Measurements from ENCODE around the gene GAB2. TPM values are rescaled to one million over a fixed set of nuclear protein-coding genes. Genes with fewer than 3 reads are reported as not detected.

GAB2 gene
- polyA plus RNA-seq, 1 experiment: 8.7 TPM

DNA sequence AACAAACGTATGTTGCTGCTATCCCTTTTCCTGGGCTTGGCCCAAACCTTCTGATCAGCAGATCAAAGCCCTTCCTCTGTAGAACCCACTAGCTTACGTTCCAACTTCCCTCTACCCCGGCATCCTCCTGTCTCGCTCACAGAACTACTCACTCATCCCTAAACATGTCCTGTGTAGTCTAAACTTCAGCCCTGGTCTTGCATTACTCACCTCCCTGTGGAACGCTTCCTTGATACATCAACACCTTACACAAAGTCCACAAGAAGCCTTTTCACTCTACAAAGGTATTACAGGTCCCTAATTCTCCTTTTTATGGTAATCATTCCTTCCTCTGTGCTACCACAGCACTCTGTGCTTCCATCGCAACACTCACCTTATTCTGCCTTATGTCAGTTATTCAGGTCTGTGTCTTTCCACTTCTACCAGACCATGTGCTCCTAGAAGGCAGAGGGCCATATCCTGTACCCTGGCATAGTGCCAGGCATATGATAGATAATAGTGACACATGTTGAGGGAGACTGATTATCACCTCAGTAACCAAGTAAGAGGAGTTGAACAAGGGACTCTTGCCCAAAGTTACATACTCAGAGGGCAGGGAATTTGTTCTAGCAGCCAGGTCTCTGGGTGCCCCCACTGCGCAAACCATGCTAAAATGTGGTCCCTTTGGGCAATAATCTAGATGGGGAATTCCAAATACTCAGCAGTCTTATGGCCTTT is 187.3 kb downstream of the GAB2 start:
- CTCF ChIA-PET: interaction anchor here (1.1 kb wide), 1 partner anchor 190 kb away, joined by 3 read pairs; no protein-coding TSS in a partner anchor
- H3K27me3 ChIP-seq (ENCODE audit: control insufficient read depth, insufficient read depth, low read length): no peaks in the 10 kb centered on the region
- H3K4me3 ChIP-seq (ENCODE audit: low read depth, low read length): no peak overlapping the region
- POLR2A ChIA-PET: no interaction called here
- TF ChIP-seq, protein P1, sequence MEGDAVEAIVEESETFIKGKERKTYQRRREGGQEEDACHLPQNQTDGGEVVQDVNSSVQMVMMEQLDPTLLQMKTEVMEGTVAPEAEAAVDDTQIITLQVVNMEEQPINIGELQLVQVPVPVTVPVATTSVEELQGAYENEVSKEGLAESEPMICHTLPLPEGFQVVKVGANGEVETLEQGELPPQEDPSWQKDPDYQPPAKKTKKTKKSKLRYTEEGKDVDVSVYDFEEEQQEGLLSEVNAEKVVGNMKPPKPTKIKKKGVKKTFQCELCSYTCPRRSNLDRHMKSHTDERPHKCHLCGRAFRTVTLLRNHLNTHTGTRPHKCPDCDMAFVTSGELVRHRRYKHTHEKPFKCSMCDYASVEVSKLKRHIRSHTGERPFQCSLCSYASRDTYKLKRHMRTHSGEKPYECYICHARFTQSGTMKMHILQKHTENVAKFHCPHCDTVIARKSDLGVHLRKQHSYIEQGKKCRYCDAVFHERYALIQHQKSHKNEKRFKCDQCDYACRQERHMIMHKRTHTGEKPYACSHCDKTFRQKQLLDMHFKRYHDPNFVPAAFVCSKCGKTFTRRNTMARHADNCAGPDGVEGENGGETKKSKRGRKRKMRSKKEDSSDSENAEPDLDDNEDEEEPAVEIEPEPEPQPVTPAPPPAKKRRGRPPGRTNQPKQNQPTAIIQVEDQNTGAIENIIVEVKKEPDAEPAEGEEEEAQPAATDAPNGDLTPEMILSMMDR (IDR thresholded peaks at IDR 0.05; ENCODE audit: low read depth, low read length): no peak
- H3K9me3 ChIP-seq (ENCODE audit: control insufficient read depth, insufficient read depth, low read length): no peaks in the 10 kb centered on the region
- H3K27ac ChIP-seq (ENCODE audit: low read depth, low read length): no peak overlapping the region
- DNase-seq (ENCODE audit: low read depth, low spot score): no peak

DNA sequence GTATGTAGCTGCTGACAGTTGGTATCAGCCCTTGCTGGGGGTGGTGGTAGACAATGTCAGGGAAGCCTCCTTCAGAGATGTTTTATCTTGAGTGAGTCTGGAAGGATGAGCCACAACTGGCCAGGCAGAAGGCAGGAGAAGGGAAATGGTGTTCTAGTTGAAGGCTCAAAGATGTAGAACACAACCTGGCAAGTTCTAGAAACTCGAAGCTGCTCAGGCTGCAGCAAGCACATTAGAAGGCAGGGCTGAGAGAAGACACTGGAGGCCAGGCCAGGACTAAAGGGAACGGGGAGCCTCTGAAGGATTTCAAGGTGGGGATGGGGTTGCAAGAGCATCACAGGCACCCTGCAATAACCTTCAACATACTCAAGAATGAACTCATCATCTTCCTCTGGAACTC is 188.5 kb downstream of the GAB2 start:
- H3K4me3 ChIP-seq (ENCODE audit: low read depth, low read length): no peak overlapping the region
- TF ChIP-seq, protein P1 (IDR thresholded peaks at IDR 0.05; ENCODE audit: low read depth, low read length): no peak
- ChIA-PET CTCF (interaction anchor here (1.1 to 6.5 kb wide), 3 partner anchors 187 to 337 kb away, joined by 3 to 89 read pairs (median 17); no protein-coding TSS in a partner anchor), POLR2A (no interaction called here)
- no peak for DNase-seq (ENCODE audit: low read depth, low spot score)
- H3K27me3 ChIP-seq (ENCODE audit: control insufficient read depth, insufficient read depth, low read length): no peaks in the 10 kb centered on the region
- no peaks in the 10 kb centered on the region for H3K9me3 ChIP-seq (ENCODE audit: control insufficient read depth, insufficient read depth, low read length)
- H3K27ac ChIP-seq (ENCODE audit: low read depth, low read length): no peak overlapping the region

DNA sequence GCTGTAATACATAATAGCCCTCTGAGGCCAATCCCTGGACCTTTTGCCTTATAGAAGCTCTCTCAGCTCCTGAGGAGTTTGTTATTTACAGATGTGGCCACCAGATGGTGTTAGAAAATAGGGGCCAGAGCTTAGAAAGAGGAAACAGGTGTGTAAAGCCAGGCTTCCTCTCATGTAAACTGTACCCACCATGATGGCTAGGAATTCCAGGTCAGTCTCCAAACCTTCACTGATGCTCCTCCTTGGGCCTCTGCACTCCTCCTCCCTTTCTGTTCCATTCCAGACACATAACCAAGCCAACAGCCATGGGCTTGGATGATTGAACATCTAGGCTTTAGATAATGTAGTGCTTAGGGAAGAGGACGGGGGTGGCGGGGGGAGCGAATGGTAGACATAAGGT is 189.2 kb downstream of the GAB2 start:
- Histone ChIP-seq H3K27me3 (ENCODE audit: control insufficient read depth, insufficient read depth, low read length) (no peaks in the 10 kb centered on the region), H3K9me3 (ENCODE audit: control insufficient read depth, insufficient read depth, low read length) (no peaks in the 10 kb centered on the region), H3K4me3 (ENCODE audit: low read depth, low read length) (no peak overlapping the region), H3K27ac (ENCODE audit: low read depth, low read length) (no peak overlapping the region)
- POLR2A ChIA-PET: interaction anchor here (1.0 kb wide), 1 partner anchor 188 kb away, joined by 8 read pairs; no protein-coding TSS in a partner anchor
- DNase-seq (ENCODE audit: low read depth, low spot score): peak; percentile 15
- CTCF ChIA-PET: interaction anchor here (1.0 to 6.5 kb wide), 7 partner anchors 12 to 358 kb away, joined by 3 to 89 read pairs (median 5); no protein-coding TSS in a partner anchor
- TF ChIP-seq, protein P1 (IDR thresholded peaks at IDR 0.05; ENCODE audit: low read depth, low read length): peak; percentile 62

DNA sequence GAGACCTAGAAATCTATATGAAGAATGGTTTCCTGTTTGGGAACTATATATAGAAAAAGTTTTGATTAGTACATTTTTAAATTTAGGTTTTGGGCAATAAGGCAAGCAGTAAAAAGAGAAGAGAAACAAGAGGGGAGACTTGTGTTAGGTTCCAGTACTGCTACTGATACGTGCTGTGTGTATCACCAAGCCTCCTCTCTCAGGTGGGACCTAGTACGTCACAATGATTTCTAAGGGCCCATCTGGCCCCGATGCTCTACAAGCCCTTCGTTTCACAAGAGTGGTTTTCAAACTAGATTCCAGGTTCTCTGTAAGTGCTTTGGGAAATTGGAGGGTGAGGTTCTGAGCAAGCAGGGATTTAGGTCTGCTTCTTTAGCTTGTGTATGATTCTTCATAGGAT is 189.7 kb downstream of the GAB2 start:
- H3K27ac ChIP-seq (ENCODE audit: low read depth, low read length): no peak overlapping the region
- no peaks in the 10 kb centered on the region for H3K9me3 ChIP-seq (ENCODE audit: control insufficient read depth, insufficient read depth, low read length)
- TF ChIP-seq, protein P1 (IDR thresholded peaks at IDR 0.05; ENCODE audit: low read depth, low read length): no peak
- no peak overlapping the region for H3K4me3 ChIP-seq (ENCODE audit: low read depth, low read length)
- ChIA-PET CTCF (interaction anchor here (0.8 to 6.5 kb wide), 8 partner anchors 11 to 358 kb away, joined by 3 to 89 read pairs (median 4); no protein-coding TSS in a partner anchor), POLR2A (interaction anchor here (1.0 kb wide), 1 partner anchor 189 kb away, joined by 8 read pairs; no protein-coding TSS in a partner anchor)
- DNase-seq (ENCODE audit: low read depth, low spot score): no peak
- no peaks in the 10 kb centered on the region for H3K27me3 ChIP-seq (ENCODE audit: control insufficient read depth, insufficient read depth, low read length)

Data from AG04450 (cell line).